ENCODE data around the gene GNE. TPM values are rescaled to one million over a fixed set of nuclear protein-coding genes. Genes with fewer than 3 reads are reported as not detected.

Gene GNE
- total and polyA plus RNA-seq, 10 of the 15 experiments (the other 5 are each of a cell fraction or from before 2014, with no cell fraction given) = 4.1 to 13.6 (median 10.7) TPM

GRCh38 chr9:36301227-36301626 is 43.0 kb upstream of the GNE start (continued):
- TF ChIP-seq, protein P1, sequence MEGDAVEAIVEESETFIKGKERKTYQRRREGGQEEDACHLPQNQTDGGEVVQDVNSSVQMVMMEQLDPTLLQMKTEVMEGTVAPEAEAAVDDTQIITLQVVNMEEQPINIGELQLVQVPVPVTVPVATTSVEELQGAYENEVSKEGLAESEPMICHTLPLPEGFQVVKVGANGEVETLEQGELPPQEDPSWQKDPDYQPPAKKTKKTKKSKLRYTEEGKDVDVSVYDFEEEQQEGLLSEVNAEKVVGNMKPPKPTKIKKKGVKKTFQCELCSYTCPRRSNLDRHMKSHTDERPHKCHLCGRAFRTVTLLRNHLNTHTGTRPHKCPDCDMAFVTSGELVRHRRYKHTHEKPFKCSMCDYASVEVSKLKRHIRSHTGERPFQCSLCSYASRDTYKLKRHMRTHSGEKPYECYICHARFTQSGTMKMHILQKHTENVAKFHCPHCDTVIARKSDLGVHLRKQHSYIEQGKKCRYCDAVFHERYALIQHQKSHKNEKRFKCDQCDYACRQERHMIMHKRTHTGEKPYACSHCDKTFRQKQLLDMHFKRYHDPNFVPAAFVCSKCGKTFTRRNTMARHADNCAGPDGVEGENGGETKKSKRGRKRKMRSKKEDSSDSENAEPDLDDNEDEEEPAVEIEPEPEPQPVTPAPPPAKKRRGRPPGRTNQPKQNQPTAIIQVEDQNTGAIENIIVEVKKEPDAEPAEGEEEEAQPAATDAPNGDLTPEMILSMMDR (IDR thresholded peaks at IDR 0.05 in 2 of 3, conservative IDR thresholded peaks at IDR 0.05 in 1 of 3; ENCODE audit: control insufficient read depth in 2 of 3, extremely low read depth in 1 of 3, insufficient read depth in 1 of 3, low read depth in 3 of 3, low read length in 3 of 3) = no peak
- TF ChIP-seq, protein P2, sequence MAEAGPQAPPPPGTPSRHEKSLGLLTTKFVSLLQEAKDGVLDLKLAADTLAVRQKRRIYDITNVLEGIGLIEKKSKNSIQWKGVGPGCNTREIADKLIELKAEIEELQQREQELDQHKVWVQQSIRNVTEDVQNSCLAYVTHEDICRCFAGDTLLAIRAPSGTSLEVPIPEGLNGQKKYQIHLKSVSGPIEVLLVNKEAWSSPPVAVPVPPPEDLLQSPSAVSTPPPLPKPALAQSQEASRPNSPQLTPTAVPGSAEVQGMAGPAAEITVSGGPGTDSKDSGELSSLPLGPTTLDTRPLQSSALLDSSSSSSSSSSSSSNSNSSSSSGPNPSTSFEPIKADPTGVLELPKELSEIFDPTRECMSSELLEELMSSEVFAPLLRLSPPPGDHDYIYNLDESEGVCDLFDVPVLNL (IDR thresholded peaks at IDR 0.05; ENCODE audit: low read depth, low read length) = no peak

GRCh38 chr9:36298566-36298965 is 40.3 kb upstream of the GNE start:
- SMC1A ChIA-PET (ENCODE audit: uncharacterized antibody, unreplicated experiment) = no interaction called here
- Histone ChIP-seq H3K9me3 (replicated peaks; ENCODE audit: control insufficient read depth, insufficient read depth, low read length) (no peaks in the 10 kb centered on the region), H3K36me3 (ENCODE audit: control insufficient read depth in 2 of 2, insufficient read depth in 2 of 2, low read length in 1 of 2) (no peaks in the 10 kb centered on the region), H3K4me1 (ENCODE audit: control insufficient read depth, insufficient read depth, low read length) (no peaks in the 10 kb centered on the region), H4K20me1 (ENCODE audit: control insufficient read depth, insufficient read depth) (no peaks in the 10 kb centered on the region), H3K79me2 (ENCODE audit: control insufficient read depth, insufficient read depth, low read length) (no peaks in the 10 kb centered on the region), H2AFZ (ENCODE audit: control insufficient read depth, low read depth, low read length) (no peak overlapping the region), H3K27me3 (replicated peaks in 1 of 2; ENCODE audit: control insufficient read depth in 2 of 2, insufficient read depth in 2 of 2, low read length in 1 of 2) (no peaks in the 10 kb centered on the region), H3K4me3 (no peak overlapping the region), H3K4me2 (ENCODE audit: control insufficient read depth, insufficient read depth) (no peak overlapping the region), H3K27ac (ENCODE audit: control insufficient read depth, insufficient read depth) (no peak overlapping the region), H3K9ac (ENCODE audit: control insufficient read depth, insufficient read depth, low read length) (no peak overlapping the region)
- RAD21 ChIA-PET (ENCODE audit: unreplicated experiment) = no interaction called here
- in situ Hi-C loops (cut with MboI) = no loop called here
- no peak for DNase-seq (ENCODE audit: low read depth, low spot score)
- ATAC-seq = no peak
- intact Hi-C loops (cut with micrococcal nuclease; ENCODE audit: unreplicated experiment) = no loop called here
- POLR2A ChIA-PET = no interaction called here
- CTCF ChIA-PET = no interaction called here
- FAIRE-seq = no peak
- no TSS peak for BruUV-seq (replicated peaks)
- no peak for TF ChIP-seq PAX8 (IDR thresholded peaks at IDR 0.05)
- no peak for TF ChIP-seq KLF5 (IDR thresholded peaks at IDR 0.05; ENCODE audit: partially characterized antibody)
- TF ChIP-seq IRF4 (IDR thresholded peaks at IDR 0.05; ENCODE audit: low read depth, low read length) = no peak
- TF ChIP-seq POLR2A (IDR thresholded peaks at IDR 0.05; ENCODE audit: low read depth, low read length) = no peak
- no peak for TF ChIP-seq TCF3 (IDR thresholded peaks at IDR 0.05; ENCODE audit: borderline replicate concordance, insufficient read depth, low read depth, low read length)
- TF ChIP-seq CBX5 (IDR thresholded peaks at IDR 0.05; ENCODE audit: low read depth) = no peak
- no peak for TF ChIP-seq CBFB (IDR thresholded peaks at IDR 0.05; ENCODE audit: low read depth)
- no peak for TF ChIP-seq ZNF622 (IDR thresholded peaks at IDR 0.05)
- no peak for TF ChIP-seq SUPT20H (IDR thresholded peaks at IDR 0.05; ENCODE audit: borderline replicate concordance, control insufficient read depth, low read depth, low read length)
- TF ChIP-seq RFX5 (IDR thresholded peaks at IDR 0.05; ENCODE audit: low read depth, low read length) = no peak
- TF ChIP-seq ASH2L (IDR thresholded peaks at IDR 0.05; ENCODE audit: borderline replicate concordance, low read depth) = no peak
- TF ChIP-seq STAT3 (IDR thresholded peaks at IDR 0.05; ENCODE audit: low read depth, low read length) = no peak
- TF ChIP-seq, protein P3, sequence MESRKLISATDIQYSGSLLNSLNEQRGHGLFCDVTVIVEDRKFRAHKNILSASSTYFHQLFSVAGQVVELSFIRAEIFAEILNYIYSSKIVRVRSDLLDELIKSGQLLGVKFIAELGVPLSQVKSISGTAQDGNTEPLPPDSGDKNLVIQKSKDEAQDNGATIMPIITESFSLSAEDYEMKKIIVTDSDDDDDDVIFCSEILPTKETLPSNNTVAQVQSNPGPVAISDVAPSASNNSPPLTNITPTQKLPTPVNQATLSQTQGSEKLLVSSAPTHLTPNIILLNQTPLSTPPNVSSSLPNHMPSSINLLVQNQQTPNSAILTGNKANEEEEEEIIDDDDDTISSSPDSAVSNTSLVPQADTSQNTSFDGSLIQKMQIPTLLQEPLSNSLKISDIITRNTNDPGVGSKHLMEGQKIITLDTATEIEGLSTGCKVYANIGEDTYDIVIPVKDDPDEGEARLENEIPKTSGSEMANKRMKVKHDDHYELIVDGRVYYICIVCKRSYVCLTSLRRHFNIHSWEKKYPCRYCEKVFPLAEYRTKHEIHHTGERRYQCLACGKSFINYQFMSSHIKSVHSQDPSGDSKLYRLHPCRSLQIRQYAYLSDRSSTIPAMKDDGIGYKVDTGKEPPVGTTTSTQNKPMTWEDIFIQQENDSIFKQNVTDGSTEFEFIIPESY (IDR thresholded peaks at IDR 0.05) = no peak
- TF ChIP-seq, protein P4, sequence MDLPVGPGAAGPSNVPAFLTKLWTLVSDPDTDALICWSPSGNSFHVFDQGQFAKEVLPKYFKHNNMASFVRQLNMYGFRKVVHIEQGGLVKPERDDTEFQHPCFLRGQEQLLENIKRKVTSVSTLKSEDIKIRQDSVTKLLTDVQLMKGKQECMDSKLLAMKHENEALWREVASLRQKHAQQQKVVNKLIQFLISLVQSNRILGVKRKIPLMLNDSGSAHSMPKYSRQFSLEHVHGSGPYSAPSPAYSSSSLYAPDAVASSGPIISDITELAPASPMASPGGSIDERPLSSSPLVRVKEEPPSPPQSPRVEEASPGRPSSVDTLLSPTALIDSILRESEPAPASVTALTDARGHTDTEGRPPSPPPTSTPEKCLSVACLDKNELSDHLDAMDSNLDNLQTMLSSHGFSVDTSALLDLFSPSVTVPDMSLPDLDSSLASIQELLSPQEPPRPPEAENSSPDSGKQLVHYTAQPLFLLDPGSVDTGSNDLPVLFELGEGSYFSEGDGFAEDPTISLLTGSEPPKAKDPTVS (IDR thresholded peaks at IDR 0.05; ENCODE audit: low read depth, low read length) = no peak
- TF ChIP-seq SUZ12 (IDR thresholded peaks at IDR 0.05; ENCODE audit: unreplicated experiment) = no peak
- no peak for TF ChIP-seq EZH2 (IDR thresholded peaks at IDR 0.05; ENCODE audit: borderline replicate concordance, control insufficient read depth, low read depth, low read length)
- no peak for TF ChIP-seq MTA3 (IDR thresholded peaks at IDR 0.05; ENCODE audit: borderline replicate concordance, low read length)
- 43% methylated on average over 3 of the region's 3 CpGs for WGBS (ENCODE audit: insufficient coverage, insufficient replicate concordance, low lambda C conversion rate, missing lambda C conversion rate)

All from GM12878 (cell line).